Panc1 (cell line): ENCODE data around the gene SLC9A5. TPM values are rescaled to one million over a fixed set of nuclear protein-coding genes. Genes with fewer than 3 reads are reported as not detected.

ENCODE experiments used
- ATAC-seq: fragments of 200-7000 bp; cut with Tn5 transposase; 2 replicates; pipeline ENCODE4 v1.9.1; 2020; ENCODE audit warnings: mild to moderate bottlenecking, moderate library complexity
- BruUV-seq: library from RNA; stranded (reverse); fragments of 400-500 nt; replicated peaks from 2 replicates; lab custom pipeline; 2021; lab: Mats Ljungman, UMichigan
- CTCF ChIA-PET: fragments of 300-600 bp; sonication (Branson Sonifier 250); formaldehyde crosslinking; loops from one replicate; lab custom pipeline; 2022; ENCODE audit warnings: antibody characterized with exemption; lab: Charles Lee
- POLR2A ChIA-PET: fragments of 300-600 bp; sonication (Branson Sonifier 250); formaldehyde crosslinking; loops from one replicate; lab custom pipeline; 2022; ENCODE audit warnings: antibody characterized with exemption; lab: Charles Lee
- DNase-seq: peaks from one replicate; pipeline ENCODE4 v3.0.0-alpha.2; 2010; ENCODE audit warnings: low read depth, low spot score
- H3K27ac ChIP-seq: 2 replicates; pipeline ENCODE4 v1.5.1; 2011; ENCODE audit warnings: mild to moderate bottlenecking, low read length, inconsistent platforms
- H3K27me3 ChIP-seq: fragments of 200-500 bp; sonication (Bioruptor generic); 2 replicates; pipeline ENCODE4 v1.6.0; 2014; ENCODE audit warnings: low read length, inconsistent platforms; ENCODE audit not compliant: control insufficient read depth, insufficient read depth
- H3K36me3 ChIP-seq: fragments of 200-500 bp; sonication (Bioruptor generic); 2 replicates; pipeline ENCODE4 v1.5.1; 2014; ENCODE audit warnings: inconsistent platforms, mild to moderate bottlenecking, low read length, moderate library complexity; ENCODE audit not compliant: control insufficient read depth, insufficient read depth
- H3K4me1 ChIP-seq: 2 replicates; pipeline ENCODE4 v1.5.1; 2011; ENCODE audit warnings: inconsistent platforms, mild to moderate bottlenecking, low read length, moderate library complexity; ENCODE audit not compliant: control insufficient read depth, insufficient read depth
- H3K4me3 ChIP-seq, 2 experiments: 2 replicates each; pipeline ENCODE4 v1.5.1; 2011 to 2012; ENCODE audit warnings: low read depth in 2 of 2, low read length in 2 of 2, mild to moderate bottlenecking in 2 of 2, inconsistent platforms in 1 of 2, moderate library complexity in 1 of 2
- H3K9me3 ChIP-seq: fragments of 200-500 bp; sonication (Bioruptor generic); 2 replicates; pipeline ENCODE4 v1.5.1; 2014; ENCODE audit warnings: low read depth, mild to moderate bottlenecking, inconsistent platforms, low read length, moderate library complexity; ENCODE audit not compliant: control insufficient read depth, insufficient read depth
- POLR2AphosphoS5 ChIP-seq: IDR thresholded peaks from 2 replicates; pipeline ENCODE4 v1.6.1; 2012; ENCODE audit warnings: mild to moderate bottlenecking, low read depth, low read length, moderate library complexity
- SIN3A ChIP-seq: IDR thresholded peaks from 2 replicates; pipeline ENCODE4 v1.6.1; 2012; ENCODE audit warnings: low read depth, mild to moderate bottlenecking, low read length, moderate library complexity, borderline replicate concordance; ENCODE audit not compliant: insufficient read depth
- TCF7L2 ChIP-seq: IDR thresholded peaks from 2 replicates; pipeline ENCODE4 v1.6.1; 2011; ENCODE audit warnings: mild to moderate bottlenecking, low read depth, low read length, inconsistent platforms
- in situ Hi-C: cut with HindIII; loops from 2 replicates; pipeline ENCODE4 v1.10.0; 2016; ENCODE audit warnings: low sequenced_read_pairs, low pct_unique_long_range_greater_than_20kb
- intact Hi-C: fragments of 100-400 bp; cut with micrococcal nuclease; formaldehyde crosslinking; loops from one replicate; pipeline ENCODE4 v1.10.0; 2022; ENCODE audit not compliant: unreplicated experiment
- total RNA-seq: library from RNA; stranded (reverse); gene quantifications from one replicate; pipeline ENCODE4 v1.2.1, GENCODE V29; 2021; ENCODE audit not compliant: unreplicated experiment
- TF ChIP-seq, protein P1 (sequence below), 2 experiments: IDR thresholded peaks; 2 replicates each; pipeline ENCODE4 v1.6.1; 2011 to 2012; ENCODE audit warnings: low read depth in 2 of 2, control low read depth in 1 of 2, low read length in 1 of 2, mild to moderate bottlenecking in 1 of 2, moderate library complexity in 1 of 2; ENCODE audit not compliant: insufficient read depth in 1 of 2
- TF ChIP-seq, protein P2 (sequence below): fragments of 450-650 bp; IDR thresholded peaks from 2 replicates; pipeline ENCODE4 v1.5.1; 2017; ENCODE audit warnings: mild to moderate bottlenecking

Gene SLC9A5
- total RNA-seq, 1 experiment from 2014 or later: 1.7 TPM

DNA sequence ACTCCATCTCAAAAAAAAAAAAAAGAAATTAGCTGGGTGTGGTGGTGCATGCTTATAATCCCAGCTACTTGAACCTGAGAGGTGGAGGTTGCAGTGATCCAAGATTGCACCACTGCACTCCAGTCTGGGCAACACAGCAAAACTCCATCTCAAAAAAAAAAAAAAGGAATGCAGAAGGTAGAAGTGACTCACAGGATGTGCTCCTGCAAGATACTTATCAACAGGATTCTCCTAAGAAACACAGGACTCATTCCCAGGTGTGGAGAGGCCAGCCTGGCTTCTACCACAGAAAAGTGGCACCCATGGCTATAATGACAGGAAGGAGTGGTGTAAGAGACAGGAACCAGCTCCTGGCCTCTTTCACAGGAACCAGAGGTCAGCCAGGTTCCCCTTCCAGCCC, 36.0 kb upstream of the SLC9A5 start:
- H3K4me3 ChIP-seq: no peak overlapping the region
- H3K9me3 ChIP-seq: no peaks in the 10 kb centered on the region
- intact Hi-C loops (no loop called here), in situ Hi-C loops (no loop called here)
- ATAC-seq (no peak), DNase-seq (no peak)
- BruUV-seq: no TSS peak
- H3K27ac ChIP-seq: no peak overlapping the region
- TF ChIP-seq, protein P1, sequence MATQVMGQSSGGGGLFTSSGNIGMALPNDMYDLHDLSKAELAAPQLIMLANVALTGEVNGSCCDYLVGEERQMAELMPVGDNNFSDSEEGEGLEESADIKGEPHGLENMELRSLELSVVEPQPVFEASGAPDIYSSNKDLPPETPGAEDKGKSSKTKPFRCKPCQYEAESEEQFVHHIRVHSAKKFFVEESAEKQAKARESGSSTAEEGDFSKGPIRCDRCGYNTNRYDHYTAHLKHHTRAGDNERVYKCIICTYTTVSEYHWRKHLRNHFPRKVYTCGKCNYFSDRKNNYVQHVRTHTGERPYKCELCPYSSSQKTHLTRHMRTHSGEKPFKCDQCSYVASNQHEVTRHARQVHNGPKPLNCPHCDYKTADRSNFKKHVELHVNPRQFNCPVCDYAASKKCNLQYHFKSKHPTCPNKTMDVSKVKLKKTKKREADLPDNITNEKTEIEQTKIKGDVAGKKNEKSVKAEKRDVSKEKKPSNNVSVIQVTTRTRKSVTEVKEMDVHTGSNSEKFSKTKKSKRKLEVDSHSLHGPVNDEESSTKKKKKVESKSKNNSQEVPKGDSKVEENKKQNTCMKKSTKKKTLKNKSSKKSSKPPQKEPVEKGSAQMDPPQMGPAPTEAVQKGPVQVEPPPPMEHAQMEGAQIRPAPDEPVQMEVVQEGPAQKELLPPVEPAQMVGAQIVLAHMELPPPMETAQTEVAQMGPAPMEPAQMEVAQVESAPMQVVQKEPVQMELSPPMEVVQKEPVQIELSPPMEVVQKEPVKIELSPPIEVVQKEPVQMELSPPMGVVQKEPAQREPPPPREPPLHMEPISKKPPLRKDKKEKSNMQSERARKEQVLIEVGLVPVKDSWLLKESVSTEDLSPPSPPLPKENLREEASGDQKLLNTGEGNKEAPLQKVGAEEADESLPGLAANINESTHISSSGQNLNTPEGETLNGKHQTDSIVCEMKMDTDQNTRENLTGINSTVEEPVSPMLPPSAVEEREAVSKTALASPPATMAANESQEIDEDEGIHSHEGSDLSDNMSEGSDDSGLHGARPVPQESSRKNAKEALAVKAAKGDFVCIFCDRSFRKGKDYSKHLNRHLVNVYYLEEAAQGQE (IDR thresholded peaks at IDR 0.05; ENCODE audit: insufficient read depth in 1 of 2, low read depth in 2 of 2, low read length in 1 of 2): no peak
- TF ChIP-seq, protein P2, sequence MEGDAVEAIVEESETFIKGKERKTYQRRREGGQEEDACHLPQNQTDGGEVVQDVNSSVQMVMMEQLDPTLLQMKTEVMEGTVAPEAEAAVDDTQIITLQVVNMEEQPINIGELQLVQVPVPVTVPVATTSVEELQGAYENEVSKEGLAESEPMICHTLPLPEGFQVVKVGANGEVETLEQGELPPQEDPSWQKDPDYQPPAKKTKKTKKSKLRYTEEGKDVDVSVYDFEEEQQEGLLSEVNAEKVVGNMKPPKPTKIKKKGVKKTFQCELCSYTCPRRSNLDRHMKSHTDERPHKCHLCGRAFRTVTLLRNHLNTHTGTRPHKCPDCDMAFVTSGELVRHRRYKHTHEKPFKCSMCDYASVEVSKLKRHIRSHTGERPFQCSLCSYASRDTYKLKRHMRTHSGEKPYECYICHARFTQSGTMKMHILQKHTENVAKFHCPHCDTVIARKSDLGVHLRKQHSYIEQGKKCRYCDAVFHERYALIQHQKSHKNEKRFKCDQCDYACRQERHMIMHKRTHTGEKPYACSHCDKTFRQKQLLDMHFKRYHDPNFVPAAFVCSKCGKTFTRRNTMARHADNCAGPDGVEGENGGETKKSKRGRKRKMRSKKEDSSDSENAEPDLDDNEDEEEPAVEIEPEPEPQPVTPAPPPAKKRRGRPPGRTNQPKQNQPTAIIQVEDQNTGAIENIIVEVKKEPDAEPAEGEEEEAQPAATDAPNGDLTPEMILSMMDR: no peak
- TF ChIP-seq POLR2AphosphoS5 (no peak), SIN3A (no peak), TCF7L2 (no peak)
- H3K4me1 ChIP-seq: peaks cover 2% of the 10 kb centered on the region
- POLR2A ChIA-PET: no interaction called here
- no peaks in the 10 kb centered on the region for H3K36me3 ChIP-seq
- no peaks in the 10 kb centered on the region for H3K27me3 ChIP-seq
- CTCF ChIA-PET: no interaction called here

DNA sequence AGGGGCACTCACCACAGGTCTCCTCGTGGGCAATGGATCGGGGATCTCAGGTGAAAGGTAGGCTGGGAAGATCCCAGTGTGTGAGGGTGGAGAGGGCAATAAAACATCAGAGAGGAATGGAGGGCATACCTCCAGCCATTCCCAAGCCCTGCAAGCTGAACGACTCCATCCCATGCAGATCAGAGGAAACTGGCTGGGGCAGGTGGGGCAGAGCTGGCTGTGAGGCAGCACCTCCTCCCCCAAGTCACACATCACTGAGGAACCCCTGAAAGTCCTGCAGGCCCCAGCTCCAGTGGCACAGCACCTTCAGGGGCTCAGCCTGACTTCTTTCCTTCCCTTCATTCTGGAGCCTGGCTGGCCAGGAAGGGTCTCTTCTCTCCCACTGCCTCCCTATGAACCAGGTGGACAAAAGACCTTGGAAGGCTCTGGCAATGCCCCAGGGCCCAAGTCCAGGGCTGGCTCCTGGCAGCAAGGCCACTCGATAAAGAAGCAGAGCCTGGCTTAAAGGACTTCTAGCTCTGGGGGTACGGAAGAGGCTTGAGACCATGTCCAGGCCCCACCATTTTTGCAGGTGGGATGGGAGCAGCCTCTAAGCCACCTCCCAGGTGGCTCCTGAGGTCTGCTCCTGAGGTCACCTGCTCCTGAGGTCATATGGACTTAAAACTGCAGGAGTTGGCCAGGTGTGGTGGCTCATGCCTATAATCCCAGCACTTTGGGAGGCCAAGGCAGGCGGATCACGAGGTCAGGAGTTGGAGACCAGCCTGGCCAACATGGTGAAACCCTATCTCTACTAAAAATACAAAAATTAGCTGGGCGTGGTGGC, 35.4 kb upstream of the SLC9A5 start:
- ATAC-seq (no peak), DNase-seq (no peak)
- H3K27ac ChIP-seq: no peak overlapping the region
- TF ChIP-seq, protein P2: no peak
- no peak for TF ChIP-seq SIN3A
- no peak for TF ChIP-seq POLR2AphosphoS5
- TF ChIP-seq TCF7L2: no peak
- TF ChIP-seq, protein P1 (IDR thresholded peaks at IDR 0.05; ENCODE audit: insufficient read depth in 1 of 2, low read depth in 2 of 2, low read length in 1 of 2): no peak
- no peak overlapping the region for H3K4me3 ChIP-seq
- POLR2A ChIA-PET: no interaction called here
- in situ Hi-C loops (no loop called here), intact Hi-C loops (no loop called here)
- H3K9me3 ChIP-seq: no peaks in the 10 kb centered on the region
- CTCF ChIA-PET: interaction anchor here (0.6 kb wide), 1 partner anchor 80 kb away, joined by 4 read pairs; no protein-coding TSS in a partner anchor
- H3K36me3 ChIP-seq: no peaks in the 10 kb centered on the region
- BruUV-seq: no TSS peak
- H3K27me3 ChIP-seq: no peaks in the 10 kb centered on the region
- H3K4me1 ChIP-seq: no peaks in the 10 kb centered on the region
